Keratinocyte (primary cell): ENCODE measurements around the gene AMY2B. TPM values are rescaled to one million over a fixed set of nuclear protein-coding genes. Genes with fewer than 3 reads are reported as not detected.
"Not testable (repeated sequence)": the region's sequence is repeated elsewhere in the genome, so short reads cannot be mapped to it uniquely, and the experiment has no call there.

Experiments used
- DNase-seq: peaks from one replicate; pipeline ENCODE4 v3.0.0-alpha.2; 2011; ENCODE audit warnings: low read depth, missing footprints, low spot score
- FAIRE-seq: peaks from 2 replicates; lab custom pipeline; 2011; peaks lifted over from hg19 to GRCh38; lab: Jason Lieb, UNC
- H2AFZ ChIP-seq: 2 replicates; pipeline ENCODE4 v1.6.0; 2012; ENCODE audit warnings: low read length, control low read depth, inconsistent platforms; ENCODE audit not compliant: control insufficient read depth
- H3K27ac ChIP-seq: 2 replicates; pipeline ENCODE4 v1.5.1; 2011; ENCODE audit warnings: low read length; ENCODE audit not compliant: control insufficient read depth, insufficient read depth
- H3K27me3 ChIP-seq: 3 replicates; pipeline ENCODE4 v1.6.0; 2011; ENCODE audit warnings: low read length; ENCODE audit not compliant: control insufficient read depth, insufficient read depth; ENCODE audit errors: extremely low read depth
- H3K36me3 ChIP-seq, 2 experiments: 2 replicates in 1 of 2; 3 replicates in 1 of 2; pipeline ENCODE4 v1.5.1; 2011; ENCODE audit warnings: low read length in 2 of 2, mild to moderate bottlenecking in 1 of 2; ENCODE audit not compliant: control insufficient read depth in 2 of 2, insufficient read depth in 2 of 2; ENCODE audit errors: extremely low read depth in 1 of 2
- H3K4me1 ChIP-seq: 3 replicates; pipeline ENCODE4 v1.5.1; 2011; ENCODE audit warnings: low read length; ENCODE audit not compliant: control insufficient read depth, insufficient read depth; ENCODE audit errors: extremely low read depth
- H3K4me2 ChIP-seq: 3 replicates; pipeline ENCODE4 v1.6.0; 2011; ENCODE audit warnings: low read depth, low read length; ENCODE audit not compliant: control insufficient read depth, insufficient read depth; ENCODE audit errors: extremely low read depth
- H3K4me3 ChIP-seq, 3 experiments: fragments of 200-600 bp in 1 of 3; sonication (generic) in 1 of 3; 2 replicates in 2 of 3; 3 replicates in 1 of 3; pipeline ENCODE4 v1.5.1; 2011 to 2016; ENCODE audit warnings: low read length in 3 of 3, mild to moderate bottlenecking in 3 of 3, control low read depth in 2 of 3, inconsistent platforms in 1 of 3, low read depth in 1 of 3, mixed read lengths in 1 of 3, mixed run types in 1 of 3, moderate library complexity in 1 of 3; ENCODE audit not compliant: control insufficient read depth in 2 of 3, insufficient read depth in 2 of 3; ENCODE audit errors: extremely low read depth in 1 of 3
- H3K79me2 ChIP-seq: 2 replicates; pipeline ENCODE4 v1.6.0; 2012; ENCODE audit warnings: low read length; ENCODE audit not compliant: control insufficient read depth, insufficient read depth
- H3K9ac ChIP-seq: 3 replicates; pipeline ENCODE4 v1.6.0; 2011; ENCODE audit warnings: low read length; ENCODE audit not compliant: control insufficient read depth, insufficient read depth; ENCODE audit errors: extremely low read depth
- H3K9me1 ChIP-seq: 3 replicates; pipeline ENCODE4 v1.6.0; 2011; ENCODE audit warnings: low read length; ENCODE audit not compliant: control insufficient read depth, insufficient read depth; ENCODE audit errors: extremely low read depth
- H3K9me3 ChIP-seq: 2 replicates; pipeline ENCODE4 v1.5.1; 2012; ENCODE audit warnings: low read depth, low read length; ENCODE audit not compliant: control insufficient read depth
- H4K20me1 ChIP-seq: 3 replicates; pipeline ENCODE4 v1.6.0; 2011; ENCODE audit warnings: low read length; ENCODE audit not compliant: control insufficient read depth, insufficient read depth; ENCODE audit errors: extremely low read depth
- CTCF ChIP-seq, 3 experiments: IDR thresholded peaks in 1 of 3; conservative IDR thresholded peaks in 1 of 3; optimal IDR thresholded peaks in 1 of 3; 2 replicates in 2 of 3; 3 replicates in 1 of 3; pipeline versions ENCODE3 to v1.5.1; 2011; ENCODE audit warnings: low read length in 3 of 3, mild to moderate bottlenecking in 3 of 3, moderate library complexity in 2 of 3, control low read depth in 1 of 3, inconsistent platforms in 1 of 3; ENCODE audit not compliant: insufficient read depth in 2 of 3; ENCODE audit errors: extremely low read depth in 1 of 3
- EZH2 ChIP-seq: IDR thresholded peaks from one replicate; pipeline ENCODE4 v1.6.1; 2012; ENCODE audit warnings: inconsistent platforms, mild to moderate bottlenecking, low read length, moderate library complexity
- dilution Hi-C: fragments of 300-500 bp; cut with MboI; formaldehyde crosslinking; loops from one replicate; pipeline ENCODE4 v1.7.0; 2020; ENCODE audit warnings: low sequenced_read_pairs; ENCODE audit not compliant: extremely low pct_ligation_motif_present
- polyA plus RNA-seq, 5 experiments: library from polyadenylated mRNA; depleted of rRNA in 3 of 5; stranded (reverse) in 3 of 5; stranded (forward) in 1 of 5; unstranded in 1 of 5; fragments of >200 nt; gene quantifications; 1 replicate in 1 of 5; 2 replicates in 3 of 5; 3 replicates in 1 of 5; pipeline versions ENCODE4 v1.2.1 to v1.2.3, GENCODE V29; 2011 to 2012; ENCODE audit warnings: missing spikeins in 2 of 5, low read depth in 1 of 5, low replicate concordance in 1 of 5

The AMY2B gene
- polyA plus RNA-seq, 1 donor (not counting 4 experiments of a cell fraction or from before 2014, with no cell fraction given): 9.9 TPM

DNA sequence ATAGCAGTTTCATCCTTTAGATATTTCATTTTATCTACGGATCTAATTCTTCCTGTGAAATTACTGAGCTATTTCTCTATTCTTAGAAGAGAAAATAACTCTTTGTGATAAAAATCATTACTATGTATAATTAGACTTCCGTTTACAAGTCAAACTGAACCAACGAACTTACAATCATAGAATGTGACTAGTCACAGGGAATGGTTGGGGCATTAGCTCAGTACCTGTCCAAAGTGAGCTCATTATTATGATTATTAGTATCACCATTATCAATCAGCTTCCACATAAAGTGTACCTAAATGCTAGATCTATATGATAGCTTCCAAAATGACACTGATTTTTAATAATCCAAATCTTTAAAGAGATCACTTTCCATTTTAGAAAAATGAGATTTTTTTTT, 12.5 kb downstream of the AMY2B start:
- H2AFZ ChIP-seq: no peak overlapping the region
- TF ChIP-seq EZH2 (no peak), CTCF (optimal IDR thresholded peaks at IDR 0.05 in 1 of 3, IDR thresholded peaks at IDR 0.05 in 1 of 3, conservative IDR thresholded peaks at IDR 0.05 in 1 of 3; ENCODE audit: extremely low read depth in 1 of 3, insufficient read depth in 2 of 3, low read length in 3 of 3) (no peak)
- no peaks in the 10 kb centered on the region for H3K9me3 ChIP-seq
- H3K4me1 ChIP-seq: no peaks in the 10 kb centered on the region
- dilution Hi-C loops: no loop called here
- no peak overlapping the region for H3K4me3 ChIP-seq
- no peak overlapping the region for H3K9ac ChIP-seq
- H3K4me2 ChIP-seq: no peak overlapping the region
- FAIRE-seq (no peak), DNase-seq (no peak)
- H3K36me3 ChIP-seq: no peaks in the 10 kb centered on the region
- no peaks in the 10 kb centered on the region for H3K79me2 ChIP-seq
- H3K9me1 ChIP-seq: no peaks in the 10 kb centered on the region
- no peaks in the 10 kb centered on the region for H3K27me3 ChIP-seq
- no peaks in the 10 kb centered on the region for H4K20me1 ChIP-seq
- H3K27ac ChIP-seq: no peak overlapping the region

- DNase-seq (no peak), FAIRE-seq (no peak)
- Histone ChIP-seq H3K79me2 (no peaks in the 10 kb centered on the region), H3K27ac (no peak overlapping the region), H2AFZ (no peak overlapping the region), H3K4me1 (no peaks in the 10 kb centered on the region), H3K27me3 (no peaks in the 10 kb centered on the region), H3K9ac (no peak overlapping the region), H3K36me3 (no peaks in the 10 kb centered on the region), H3K9me1 (no peaks in the 10 kb centered on the region), H3K9me3 (no peaks in the 10 kb centered on the region), H3K4me2 (no peak overlapping the region), H3K4me3 (no peak overlapping the region), H4K20me1 (no peaks in the 10 kb centered on the region)
- no peak for TF ChIP-seq CTCF (optimal IDR thresholded peaks at IDR 0.05 in 1 of 3, IDR thresholded peaks at IDR 0.05 in 1 of 3, conservative IDR thresholded peaks at IDR 0.05 in 1 of 3; ENCODE audit: extremely low read depth in 1 of 3, insufficient read depth in 2 of 3, low read length in 3 of 3)
- TF ChIP-seq EZH2: no peak
- dilution Hi-C loops: no loop called here
Measured at GRCh38 chr1:103584537-103584936, 13.1 kb downstream of the AMY2B start.

- H3K9me1 ChIP-seq, H3K4me3 ChIP-seq, H3K79me2 ChIP-seq, H3K9me3 ChIP-seq, H3K27me3 ChIP-seq, H2AFZ ChIP-seq, H4K20me1 ChIP-seq, H3K4me2 ChIP-seq, FAIRE-seq, H3K4me1 ChIP-seq, dilution Hi-C loops, H3K36me3 ChIP-seq, DNase-seq, H3K9ac ChIP-seq, H3K27ac ChIP-seq: not testable (repeated sequence)
Measured at GRCh38 chr1:103602740-103603139, 31.4 kb downstream of the AMY2B start.
